HG03354 (cell line): Measurements from ENCODE around the gene NCAPG2.
A peak's percentile ranks its signal among the peaks of the same experiment; 100 is the strongest.

Experiments used
- ATAC-seq: cut with Tn5 transposase; IDR thresholded peaks from one replicate; pipeline ENCODE4 v1.9.1; 2021; ENCODE audit warnings: mild to moderate bottlenecking; ENCODE audit not compliant: unreplicated experiment, poor library complexity, severe bottlenecking

The NCAPG2 gene

GRCh38 chr7:158587162-158588084 lies 117.2 kb downstream of the NCAPG2 start, which contains the start of gene PTPRN2:
TSS of gene PTPRN2 (minus strand) at chr7:158587823.
- ATAC-seq = peak; percentile 82

DNA sequence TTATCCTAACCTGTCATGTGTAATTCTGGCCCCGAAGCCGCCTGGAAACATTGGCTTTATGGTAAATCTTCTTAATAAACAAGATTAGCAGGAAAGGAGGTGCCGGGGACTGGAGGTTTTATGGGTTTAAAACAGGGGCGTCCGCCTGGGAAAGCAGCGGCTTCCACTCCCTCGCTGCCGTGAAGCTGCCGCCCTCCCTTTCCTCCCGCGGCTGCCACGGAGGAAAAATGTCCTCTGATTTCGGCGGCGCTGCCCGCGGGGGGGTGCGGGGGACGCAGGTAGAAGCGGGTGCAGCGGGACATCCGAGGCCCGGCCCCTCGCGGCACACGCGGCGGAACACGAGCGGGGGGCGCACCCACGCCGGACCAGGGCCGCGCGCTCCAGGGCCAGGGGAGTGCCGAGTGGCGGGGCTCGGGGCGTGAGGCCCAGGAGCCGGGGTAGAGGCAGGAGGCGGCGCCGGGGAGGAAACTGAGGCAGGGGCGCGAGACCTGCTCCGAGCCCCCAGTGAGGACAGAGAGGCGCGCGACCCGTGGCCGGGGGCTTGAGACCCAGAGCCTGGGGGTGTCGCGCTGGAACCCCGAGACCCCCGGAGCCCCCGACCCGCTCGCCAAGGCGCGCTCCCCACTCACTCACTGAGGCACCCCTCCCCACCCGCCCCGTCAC lies 118.0 kb downstream of the NCAPG2 start:
- ATAC-seq = no peak

DNA sequence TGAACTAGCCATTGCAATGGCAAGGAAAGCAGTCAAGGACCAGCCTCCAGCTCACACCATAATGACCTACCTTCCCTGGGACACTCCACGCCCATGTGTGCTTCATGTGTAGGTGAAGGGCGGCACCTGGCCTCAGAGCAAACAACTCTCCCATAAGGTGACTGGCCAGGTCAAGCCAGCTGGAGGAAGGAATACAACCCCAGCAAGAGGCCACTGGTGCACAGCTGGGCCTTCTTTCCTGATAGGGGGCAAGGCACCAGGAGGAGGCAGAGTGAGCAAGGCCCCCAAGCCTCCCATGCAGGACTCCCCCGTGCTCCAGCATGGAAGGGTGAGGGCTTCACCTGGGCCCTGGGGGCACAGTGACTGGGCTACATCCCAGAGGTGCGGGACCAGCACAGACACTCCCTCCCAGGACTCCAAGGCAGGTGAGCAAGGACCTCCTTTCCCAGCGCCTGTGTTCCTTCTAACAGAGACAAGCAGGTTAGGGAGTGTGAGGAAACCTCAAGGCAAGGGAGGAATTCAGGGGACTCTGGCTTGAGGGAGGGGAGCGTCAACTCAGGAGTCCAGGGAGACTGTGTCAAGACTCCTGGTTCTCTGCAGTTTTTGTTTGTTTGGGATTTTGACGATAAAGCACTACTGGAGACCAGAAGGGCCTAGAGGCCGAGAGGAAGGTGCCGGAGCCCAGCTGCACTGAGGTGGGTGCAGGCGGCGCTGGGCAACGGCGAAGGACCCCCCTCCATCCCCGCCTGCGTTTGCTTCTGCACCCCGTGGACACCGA lies 118.7 kb downstream of the NCAPG2 start:
- no peak for ATAC-seq

GRCh38 chr7:158584407-158584806 lies 120.2 kb downstream of the NCAPG2 start:
- ATAC-seq = no peak

DNA sequence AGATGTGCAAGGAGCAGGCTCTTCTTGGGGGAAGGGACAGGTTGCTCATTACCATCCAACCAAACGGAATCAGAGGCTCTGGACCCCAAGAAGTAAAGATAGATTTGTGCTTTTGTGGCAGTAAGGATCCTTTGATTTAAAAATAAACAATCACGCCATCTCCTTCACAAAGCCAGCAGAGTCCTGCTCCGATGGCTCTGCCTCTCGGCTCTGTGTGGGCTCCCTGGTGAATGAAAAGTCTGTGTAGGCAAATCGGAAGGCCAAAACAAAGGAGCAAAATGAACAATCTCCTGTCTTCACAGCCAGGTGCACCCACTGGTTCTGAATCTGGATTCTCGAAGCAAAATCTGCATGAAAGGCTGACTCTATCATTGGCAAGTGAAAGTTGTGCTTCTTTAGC lies 120.8 kb downstream of the NCAPG2 start:
- ATAC-seq = no peak

- ATAC-seq = no peak
These were observed 121.5 kb downstream of the NCAPG2 start for GRCh38 chr7:158583143-158583542.

DNA sequence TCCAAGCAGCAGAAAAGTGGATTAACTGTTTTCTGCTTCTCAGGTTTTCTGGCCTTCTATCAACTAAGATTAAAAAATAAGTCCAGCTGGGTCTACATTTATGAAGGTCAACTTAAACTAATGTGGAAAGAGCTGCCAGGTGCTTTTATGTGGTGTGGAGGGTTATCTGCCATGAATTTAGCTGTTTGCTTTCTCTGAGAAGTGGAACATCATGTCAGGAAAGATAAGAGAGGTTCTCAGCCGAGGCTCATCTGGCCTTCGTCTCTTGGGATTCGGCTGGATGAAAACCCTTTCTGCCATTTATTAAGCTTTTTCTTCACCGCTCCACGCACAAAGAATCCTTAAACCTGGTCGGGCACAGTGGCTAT lies 122.5 kb downstream of the NCAPG2 start:
- ATAC-seq = no peak

DNA sequence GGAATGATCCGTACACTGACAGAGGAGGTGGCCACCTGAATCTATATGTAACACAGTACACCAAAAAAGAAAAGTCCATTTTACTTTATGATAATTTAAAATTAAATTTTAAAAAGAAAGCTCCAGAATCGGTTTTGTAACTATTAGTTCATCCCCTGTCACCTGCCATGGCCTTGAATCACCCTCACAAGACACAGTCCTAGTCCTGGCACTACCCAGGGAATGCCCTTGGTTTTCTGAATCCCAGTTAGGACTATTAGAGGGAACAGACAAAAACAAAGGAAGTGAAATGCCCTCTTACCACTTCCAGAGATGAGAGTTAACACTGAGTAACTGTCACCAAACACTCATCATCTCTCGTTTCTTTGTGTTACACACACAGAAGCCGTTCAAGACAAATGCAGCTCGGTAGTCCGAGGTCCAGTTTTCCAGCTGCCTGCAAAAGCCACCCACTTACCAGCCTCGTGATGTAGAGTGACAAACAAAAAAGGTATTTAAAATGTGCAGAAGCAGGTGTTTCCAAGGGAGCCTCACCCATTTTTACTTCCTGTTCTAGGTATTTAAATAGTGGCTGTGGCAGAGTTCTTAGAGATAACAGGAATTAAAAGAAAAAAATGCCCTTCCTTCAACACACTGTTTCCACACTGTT lies 123.0 kb downstream of the NCAPG2 start:
- no peak for ATAC-seq
